Lower lobe of right lung (tissue), 2 donors: ENCODE results near the gene MYOC. TPM values are rescaled to one million over a fixed set of nuclear protein-coding genes. Genes with fewer than 3 reads are reported as not detected.
"Not testable (repeated sequence)": the region's sequence is repeated elsewhere in the genome, so short reads cannot be mapped to it uniquely, and the experiment has no call there.

ENCODE experiments used
- ATAC-seq, 2 donors: fragments of 200-7000 bp; cut with Tn5 transposase; one replicate each; pipeline ENCODE4 v1.9.1; 2020 to 2022; ENCODE audit warnings: mild to moderate bottlenecking in 2 of 2, moderate library complexity in 2 of 2
- DNase-seq: peaks from one replicate; pipeline ENCODE4 v3.0.0-alpha.2; 2020
- H3K27ac ChIP-seq: fragments of 200-600 bp; one replicate; pipeline ENCODE4 v1.8.0; 2022
- H3K27me3 ChIP-seq: fragments of 200-600 bp; one replicate; pipeline ENCODE4 v1.8.0; 2022; ENCODE audit warnings: low read depth
- H3K36me3 ChIP-seq: fragments of 200-600 bp; one replicate; pipeline ENCODE4 v1.8.0; 2022; ENCODE audit warnings: mild to moderate bottlenecking
- H3K4me1 ChIP-seq: fragments of 200-600 bp; one replicate; pipeline ENCODE4 v1.8.0; 2022
- H3K4me3 ChIP-seq: fragments of 200-600 bp; one replicate; pipeline ENCODE4 v1.8.0; 2022; ENCODE audit warnings: mild to moderate bottlenecking
- H3K9me3 ChIP-seq: fragments of 200-600 bp; one replicate; pipeline ENCODE4 v1.8.0; 2022
- CTCF ChIP-seq: fragments of 200-600 bp; IDR thresholded peaks from one replicate; pipeline ENCODE4 v1.8.0; 2022; ENCODE audit warnings: antibody characterized with exemption, mild to moderate bottlenecking
- intact Hi-C: fragments of 100-400 bp; cut with DNase I; formaldehyde crosslinking; loops from one replicate; pipeline ENCODE4 v1.11.0; 2022
- total RNA-seq: library from RNA; stranded (reverse); fragmentation: NEBNext Ultra II Directional; extraction: Animal tissue kit (Norgen Biotek cat#: 25700); gene quantifications from one replicate; pipeline ENCODE4 v1.2.1, GENCODE V29; 2021
- donor health status: DM: no; HTN: yes; CAD: no; lungs with severe emphysema.

MYOC gene
- total RNA-seq, 1 donor from 2014 or later = 3.2 TPM

DNA sequence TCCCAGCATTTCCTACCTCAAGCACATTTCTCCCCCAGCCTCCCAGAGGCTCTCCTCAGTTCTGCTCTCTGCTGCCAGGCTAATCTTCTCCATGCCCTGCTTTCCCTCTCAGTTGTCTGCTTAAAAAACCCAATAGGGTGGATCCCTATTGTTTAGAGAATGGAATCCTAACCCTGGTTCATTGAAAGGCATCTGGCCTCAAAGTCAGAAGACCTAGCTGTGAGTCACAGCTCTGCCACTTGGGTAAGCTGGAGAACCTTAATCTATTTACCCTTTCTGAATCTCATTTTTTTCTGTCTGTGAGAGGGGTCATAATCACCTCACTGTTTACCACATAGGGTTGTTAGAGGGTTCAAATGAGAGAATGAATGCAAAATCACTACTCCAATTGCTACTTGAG lies 12.5 kb upstream of the MYOC start:
- no peaks in the 10 kb centered on the region for H3K36me3 ChIP-seq
- no peak for TF ChIP-seq CTCF
- ATAC-seq (no peak), DNase-seq (no peak)
- H3K4me3 ChIP-seq = no peak overlapping the region
- no peaks in the 10 kb centered on the region for H3K4me1 ChIP-seq
- no peaks in the 10 kb centered on the region for H3K27me3 ChIP-seq
- no peaks in the 10 kb centered on the region for H3K9me3 ChIP-seq
- no peak overlapping the region for H3K27ac ChIP-seq
- intact Hi-C loops = no loop called here

- Histone ChIP-seq H3K4me1 (no peaks in the 10 kb centered on the region), H3K36me3 (no peaks in the 10 kb centered on the region), H3K27me3 (no peaks in the 10 kb centered on the region), H3K4me3 (no peak overlapping the region), H3K27ac (no peak overlapping the region), H3K9me3 (no peaks in the 10 kb centered on the region)
- DNase-seq (no peak), ATAC-seq (no peak)
- intact Hi-C loops = no loop called here
- TF ChIP-seq CTCF = no peak
Observed at GRCh38 chr1:171663854-171664575, 11.5 kb upstream of the MYOC start.

DNA sequence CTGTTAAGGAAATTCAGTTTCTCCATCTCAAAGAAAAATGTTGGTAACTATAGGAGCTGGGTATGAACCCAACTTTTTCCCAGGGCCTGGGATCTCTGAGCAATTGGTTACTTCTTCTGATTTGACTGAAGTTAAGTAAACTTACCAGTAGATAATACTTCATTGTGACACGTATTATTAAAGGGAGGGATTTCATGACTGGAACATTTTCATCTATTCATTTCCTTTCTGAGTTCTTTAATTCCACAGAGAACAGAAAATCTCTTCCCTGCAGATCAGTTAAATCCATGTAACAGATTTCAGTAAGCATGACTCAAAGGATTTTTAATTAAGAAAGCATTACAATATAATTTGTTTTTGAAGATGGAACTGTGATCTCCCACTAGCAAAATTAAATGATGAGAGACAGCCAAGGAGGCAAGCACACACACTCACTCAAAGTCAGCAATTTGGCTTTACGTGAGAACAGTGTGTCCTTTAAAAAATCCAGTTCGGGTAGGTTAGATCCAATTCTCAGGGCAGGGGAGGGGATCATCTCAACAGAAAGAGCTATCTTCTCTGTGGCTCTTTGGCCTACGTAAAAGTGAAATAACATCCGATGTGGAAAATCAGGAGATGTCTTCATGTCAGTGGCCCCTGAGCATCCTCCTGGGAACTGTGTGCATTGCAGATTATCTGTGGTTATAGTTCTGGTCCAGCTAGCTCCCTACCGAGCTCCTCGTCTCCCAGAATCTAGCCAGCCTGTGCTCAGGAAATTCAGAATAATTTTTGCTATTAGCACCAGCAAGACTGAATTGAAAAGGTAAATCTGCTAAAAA lies 10.8 kb upstream of the MYOC start:
- Histone ChIP-seq H3K4me3 (no peak overlapping the region), H3K4me1 (no peaks in the 10 kb centered on the region), H3K36me3 (no peaks in the 10 kb centered on the region), H3K27me3 (no peaks in the 10 kb centered on the region), H3K27ac (no peak overlapping the region), H3K9me3 (no peaks in the 10 kb centered on the region)
- intact Hi-C loops = no loop called here
- no peak for TF ChIP-seq CTCF
- no peak for DNase-seq
- no peak for ATAC-seq

DNA sequence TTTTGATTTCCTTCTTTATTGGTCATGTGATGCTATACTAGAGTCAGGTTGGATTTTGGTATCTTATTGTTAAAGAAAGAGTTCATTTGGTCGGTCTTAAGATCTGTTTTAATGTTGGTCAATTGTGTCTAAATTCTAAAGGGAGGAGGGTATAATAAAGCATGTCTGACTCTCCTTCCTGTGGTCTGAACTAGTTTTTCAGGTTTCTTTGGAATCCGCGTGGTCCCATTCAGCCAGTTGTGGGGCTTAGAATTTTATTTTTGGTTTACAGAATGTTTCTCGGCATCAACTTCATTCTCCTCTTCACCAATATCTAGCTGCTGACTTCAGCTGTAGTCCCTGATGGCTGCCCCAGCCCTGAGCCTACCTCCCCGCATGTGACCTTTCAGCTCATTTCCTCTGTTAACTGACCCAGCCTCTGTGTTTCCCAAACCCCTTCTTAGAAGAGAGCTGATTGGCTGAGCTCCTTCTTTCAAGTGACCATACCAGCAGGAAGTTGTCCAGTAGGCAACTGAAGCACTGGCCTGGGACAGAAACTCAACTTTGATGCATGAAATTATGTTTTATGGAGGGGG lies 8.7 kb upstream of the MYOC start:
- ATAC-seq = no peak
- DNase-seq = no peak
- Histone ChIP-seq H3K27ac (no peak overlapping the region), H3K36me3 (no peaks in the 10 kb centered on the region), H3K27me3 (no peaks in the 10 kb centered on the region), H3K4me3 (no peak overlapping the region), H3K9me3 (no peaks in the 10 kb centered on the region), H3K4me1 (no peaks in the 10 kb centered on the region)
- intact Hi-C loops = no loop called here
- TF ChIP-seq CTCF = no peak

DNA sequence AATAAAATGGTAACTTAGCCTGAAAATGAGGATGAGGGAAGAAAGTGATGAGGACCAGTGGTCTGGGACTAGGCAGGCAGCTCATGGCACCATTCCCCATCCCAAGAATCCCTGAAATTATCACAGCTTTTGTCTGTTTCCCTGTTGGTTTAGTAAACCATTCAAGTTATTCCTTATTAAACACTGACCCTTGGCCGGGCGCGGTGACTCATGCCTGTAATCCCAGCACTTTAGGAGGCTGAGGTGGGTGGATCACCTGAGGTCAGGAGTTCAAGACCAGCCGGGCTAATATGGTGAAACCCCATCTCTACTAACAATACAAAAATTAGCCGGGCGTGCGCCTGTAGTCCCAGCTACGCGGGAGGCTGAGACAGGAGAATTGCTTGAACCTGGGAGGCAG lies 3.7 kb upstream of the MYOC start:
- H3K27me3 ChIP-seq, H3K4me3 ChIP-seq, DNase-seq, intact Hi-C loops, H3K36me3 ChIP-seq, ATAC-seq, H3K9me3 ChIP-seq: not testable (repeated sequence)
- peak overlapping the region; percentile 79 for H3K27ac ChIP-seq
- peaks cover 26% of the 10 kb centered on the region for H3K4me1 ChIP-seq

GRCh38 chr1:171655746-171656116 lies 3.2 kb upstream of the MYOC start:
- no peak for TF ChIP-seq CTCF
- no peaks in the 10 kb centered on the region for H3K36me3 ChIP-seq
- H3K4me3 ChIP-seq = peak overlapping the region; percentile 23
- peak overlapping the region; percentile 79 for H3K27ac ChIP-seq
- no peaks in the 10 kb centered on the region for H3K9me3 ChIP-seq
- ATAC-seq = no peak
- no peaks in the 10 kb centered on the region for H3K27me3 ChIP-seq
- peaks cover 26% of the 10 kb centered on the region for H3K4me1 ChIP-seq
- intact Hi-C loops = no loop called here
- DNase-seq = no peak
